Measurements from ENCODE around the gene UTP4. TPM values are rescaled to one million over a fixed set of nuclear protein-coding genes. Genes with fewer than 3 reads are reported as not detected.

Gene UTP4
- total RNA-seq, 1 donor = 29.3 TPM

GRCh38 chr16:69115361-69115760 is 17.1 kb upstream of the UTP4 start:
- TF ChIP-seq CTCF (IDR thresholded peaks at IDR 0.05; ENCODE audit: insufficient read depth, low read length) = no peak
- no peak overlapping the region for H3K4me3 ChIP-seq (ENCODE audit: low read depth, low read length)
- no peak for DNase-seq (ENCODE audit: low read depth)

GRCh38 chr16:69115837-69116236 is 16.6 kb upstream of the UTP4 start:
- DNase-seq (ENCODE audit: low read depth) = no peak
- TF ChIP-seq CTCF (IDR thresholded peaks at IDR 0.05; ENCODE audit: insufficient read depth, low read length) = no peak
- no peak overlapping the region for H3K4me3 ChIP-seq (ENCODE audit: low read depth, low read length)

GRCh38 chr16:69116256-69116875 is 16.1 kb upstream of the UTP4 start:
- no peak overlapping the region for H3K4me3 ChIP-seq (ENCODE audit: low read depth, low read length)
- no peak for DNase-seq (ENCODE audit: low read depth)
- TF ChIP-seq CTCF (IDR thresholded peaks at IDR 0.05; ENCODE audit: insufficient read depth, low read length) = no peak

GRCh38 chr16:69116906-69117305 is 15.5 kb upstream of the UTP4 start:
- no peak overlapping the region for H3K4me3 ChIP-seq (ENCODE audit: low read depth, low read length)
- DNase-seq (ENCODE audit: low read depth) = peak; percentile 28
- no peak for TF ChIP-seq CTCF (IDR thresholded peaks at IDR 0.05; ENCODE audit: insufficient read depth, low read length)

GRCh38 chr16:69118468-69118867 is 14.0 kb upstream of the UTP4 start:
- no peak for TF ChIP-seq CTCF (IDR thresholded peaks at IDR 0.05; ENCODE audit: insufficient read depth, low read length)
- no peak overlapping the region for H3K4me3 ChIP-seq (ENCODE audit: low read depth, low read length)

GRCh38 chr16:69118994-69119393 is 13.5 kb upstream of the UTP4 start:
- no peak for TF ChIP-seq CTCF (IDR thresholded peaks at IDR 0.05; ENCODE audit: insufficient read depth, low read length)
- no peak overlapping the region for H3K4me3 ChIP-seq (ENCODE audit: low read depth, low read length)
- DNase-seq (ENCODE audit: low read depth) = no peak

More at GRCh38 chr16:69118468-69118867, 14.0 kb upstream of the UTP4 start:
- DNase-seq (ENCODE audit: low read depth) = no peak

- no peak for TF ChIP-seq CTCF (IDR thresholded peaks at IDR 0.05; ENCODE audit: insufficient read depth, low read length)
- no peak overlapping the region for H3K4me3 ChIP-seq (ENCODE audit: low read depth, low read length)
- no peak for DNase-seq (ENCODE audit: low read depth)
Measured at GRCh38 chr16:69119536-69119935, 12.9 kb upstream of the UTP4 start.
